Measurements from ENCODE around the gene RNF8.

GRCh38 chr6:37309692-37310091, 44.1 kb upstream of the RNF8 start:
- TF ChIP-seq CTCF (IDR thresholded peaks at IDR 0.05) (no peak), POLR2A (IDR thresholded peaks at IDR 0.05) (no peak)

Measured in heart left ventricle (tissue), 13 donors.